Epithelial cell of proximal tubule (primary cell): ENCODE data around the gene C11orf54. TPM values are rescaled to one million over a fixed set of nuclear protein-coding genes. Genes with fewer than 3 reads are reported as not detected.

Experiments
- DNase-seq: peaks from one replicate; pipeline ENCODE4 v3.0.0-alpha.2; 2011; ENCODE audit warnings: low read depth
- H3K4me3 ChIP-seq: 2 replicates; pipeline ENCODE4 v1.5.1; 2011; ENCODE audit warnings: low read depth, mild to moderate bottlenecking, low read length
- CTCF ChIP-seq: conservative IDR thresholded peaks from 2 replicates; pipeline ENCODE4 v1.5.1; 2012; ENCODE audit warnings: low read depth, mild to moderate bottlenecking, low read length
- total RNA-seq: library from RNA; depleted of rRNA; stranded (reverse); fragments of >200 nt; gene quantifications from 2 replicates; pipeline ENCODE4 v1.2.3, GENCODE V29; 2015

The C11orf54 gene
- total RNA-seq, 1 donor from 2014 or later = 24.6 TPM

GRCh38 chr11:93734427-93735222 is 6.8 kb upstream of the C11orf54 start:
- no peak overlapping the region for H3K4me3 ChIP-seq
- DNase-seq = no peak
- TF ChIP-seq CTCF = no peak

GRCh38 chr11:93735627-93736026 is 5.8 kb upstream of the C11orf54 start:
- DNase-seq = no peak
- H3K4me3 ChIP-seq = no peak overlapping the region
- TF ChIP-seq CTCF = no peak

- TF ChIP-seq CTCF = no peak
- no peak for DNase-seq
- no peak overlapping the region for H3K4me3 ChIP-seq
These were observed 5.3 kb upstream of the C11orf54 start for GRCh38 chr11:93736129-93736528.

- no peak for DNase-seq
- TF ChIP-seq CTCF = no peak
- H3K4me3 ChIP-seq = peak overlapping the region; percentile 90
These were observed 3.4 kb upstream of the C11orf54 start for GRCh38 chr11:93737904-93738612.

- H3K4me3 ChIP-seq = peak overlapping the region; percentile 90
- no peak for TF ChIP-seq CTCF
- no peak for DNase-seq
These were observed 2.8 kb upstream of the C11orf54 start for GRCh38 chr11:93738647-93739081.

- DNase-seq = no peak
- TF ChIP-seq CTCF = no peak
- H3K4me3 ChIP-seq = peak overlapping the region; percentile 90
These were observed 1.3 kb upstream of the C11orf54 start for GRCh38 chr11:93740031-93740729.
